Thyroid gland (tissue), 4 donors: ENCODE results near the gene SYNM.

ENCODE experiments used
- POLR2A ChIP-seq, 2 donors: fragments of 450-650 bp; IDR thresholded peaks; one replicate each; pipeline ENCODE4 v1.6.1; 2017; ENCODE audit warnings: antibody characterized with exemption in 2 of 2, mild to moderate bottlenecking in 2 of 2, moderate library complexity in 1 of 2
- TF ChIP-seq, protein P1 (sequence below), 6 experiments: fragments of 200-600 bp in 3 of 6; fragments of 450-650 bp in 3 of 6; sonication (generic) in 3 of 6; IDR thresholded peaks; one replicate each; pipeline ENCODE4 v1.5.1; 2016 to 2019; ENCODE audit warnings: antibody characterized with exemption in 6 of 6, mild to moderate bottlenecking in 2 of 6, inconsistent platforms in 1 of 6, moderate library complexity in 1 of 6

DNA sequence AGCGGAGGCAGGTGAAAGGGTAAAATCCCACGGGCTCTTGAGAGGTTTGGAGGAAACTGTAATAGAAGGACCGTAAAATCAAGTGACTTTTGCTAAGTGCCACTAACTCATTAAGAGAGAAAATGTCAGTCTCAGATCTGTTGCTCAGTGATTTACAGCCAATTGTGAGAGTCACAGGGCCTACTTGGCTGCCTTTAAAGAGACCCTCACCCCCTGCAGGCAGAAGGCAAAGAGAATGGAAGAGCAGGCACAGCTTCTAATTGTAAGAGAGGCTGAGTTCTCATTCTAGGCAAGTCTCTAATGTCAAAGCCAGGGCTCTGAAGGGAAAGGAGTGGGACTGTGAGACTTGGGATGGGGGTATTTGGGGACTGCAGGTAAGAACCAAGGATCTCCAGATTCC lies 9.3 kb upstream of the SYNM start:
- no peak for TF ChIP-seq POLR2A (IDR thresholded peaks at IDR 0.05)
- TF ChIP-seq, protein P1, sequence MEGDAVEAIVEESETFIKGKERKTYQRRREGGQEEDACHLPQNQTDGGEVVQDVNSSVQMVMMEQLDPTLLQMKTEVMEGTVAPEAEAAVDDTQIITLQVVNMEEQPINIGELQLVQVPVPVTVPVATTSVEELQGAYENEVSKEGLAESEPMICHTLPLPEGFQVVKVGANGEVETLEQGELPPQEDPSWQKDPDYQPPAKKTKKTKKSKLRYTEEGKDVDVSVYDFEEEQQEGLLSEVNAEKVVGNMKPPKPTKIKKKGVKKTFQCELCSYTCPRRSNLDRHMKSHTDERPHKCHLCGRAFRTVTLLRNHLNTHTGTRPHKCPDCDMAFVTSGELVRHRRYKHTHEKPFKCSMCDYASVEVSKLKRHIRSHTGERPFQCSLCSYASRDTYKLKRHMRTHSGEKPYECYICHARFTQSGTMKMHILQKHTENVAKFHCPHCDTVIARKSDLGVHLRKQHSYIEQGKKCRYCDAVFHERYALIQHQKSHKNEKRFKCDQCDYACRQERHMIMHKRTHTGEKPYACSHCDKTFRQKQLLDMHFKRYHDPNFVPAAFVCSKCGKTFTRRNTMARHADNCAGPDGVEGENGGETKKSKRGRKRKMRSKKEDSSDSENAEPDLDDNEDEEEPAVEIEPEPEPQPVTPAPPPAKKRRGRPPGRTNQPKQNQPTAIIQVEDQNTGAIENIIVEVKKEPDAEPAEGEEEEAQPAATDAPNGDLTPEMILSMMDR (IDR thresholded peaks at IDR 0.05), result no peak
